B cell (primary cell): ENCODE measurements around the gene ARHGEF4.

Source experiments
- EZH2 ChIP-seq: IDR thresholded peaks from 2 replicates; pipeline ENCODE4 v1.6.1; 2012; ENCODE audit warnings: borderline replicate concordance, low read depth, mild to moderate bottlenecking, moderate library complexity, low read length; ENCODE audit not compliant: insufficient read depth, poor library complexity, severe bottlenecking
- TF ChIP-seq, protein P1 (sequence below): fragments of 200-600 bp; IDR thresholded peaks from one replicate; pipeline ENCODE4 v1.8.0; 2022; ENCODE audit warnings: antibody characterized with exemption, mild to moderate bottlenecking

- TF ChIP-seq, protein P1, sequence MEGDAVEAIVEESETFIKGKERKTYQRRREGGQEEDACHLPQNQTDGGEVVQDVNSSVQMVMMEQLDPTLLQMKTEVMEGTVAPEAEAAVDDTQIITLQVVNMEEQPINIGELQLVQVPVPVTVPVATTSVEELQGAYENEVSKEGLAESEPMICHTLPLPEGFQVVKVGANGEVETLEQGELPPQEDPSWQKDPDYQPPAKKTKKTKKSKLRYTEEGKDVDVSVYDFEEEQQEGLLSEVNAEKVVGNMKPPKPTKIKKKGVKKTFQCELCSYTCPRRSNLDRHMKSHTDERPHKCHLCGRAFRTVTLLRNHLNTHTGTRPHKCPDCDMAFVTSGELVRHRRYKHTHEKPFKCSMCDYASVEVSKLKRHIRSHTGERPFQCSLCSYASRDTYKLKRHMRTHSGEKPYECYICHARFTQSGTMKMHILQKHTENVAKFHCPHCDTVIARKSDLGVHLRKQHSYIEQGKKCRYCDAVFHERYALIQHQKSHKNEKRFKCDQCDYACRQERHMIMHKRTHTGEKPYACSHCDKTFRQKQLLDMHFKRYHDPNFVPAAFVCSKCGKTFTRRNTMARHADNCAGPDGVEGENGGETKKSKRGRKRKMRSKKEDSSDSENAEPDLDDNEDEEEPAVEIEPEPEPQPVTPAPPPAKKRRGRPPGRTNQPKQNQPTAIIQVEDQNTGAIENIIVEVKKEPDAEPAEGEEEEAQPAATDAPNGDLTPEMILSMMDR = no peak
- no peak for TF ChIP-seq EZH2
These were observed 80.4 kb downstream of the ARHGEF4 start for GRCh38 chr2:130917006-130917688.
